Fibroblast of upper back skin (primary cell): ENCODE measurements around the gene ADGRD2.

Experiments used
- DNase-seq: peaks from one replicate; pipeline ENCODE4 v3.0.0-alpha.2; 2013

Gene ADGRD2

DNA sequence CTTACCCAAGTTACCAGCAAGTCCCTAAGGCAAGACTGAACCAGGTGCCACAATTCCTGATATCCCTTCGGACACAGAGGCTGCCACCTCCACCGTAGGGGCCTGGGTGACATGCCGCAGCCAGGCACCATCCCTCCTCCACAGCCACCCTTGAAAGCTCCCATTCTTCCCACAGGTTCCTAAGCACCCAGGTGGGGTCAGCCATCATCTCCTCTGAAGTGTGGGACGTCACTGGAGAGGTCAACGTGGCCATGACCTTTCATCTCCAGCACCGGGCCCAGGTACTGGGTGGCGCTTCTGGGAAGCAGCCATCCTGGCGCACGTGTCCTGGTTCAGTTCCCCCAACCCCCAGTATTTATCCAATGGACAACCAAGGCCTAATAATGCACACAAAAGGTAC lies 8.2 kb downstream of the ADGRD2 start:
- DNase-seq = no peak

- no peak for DNase-seq
Measured at GRCh38 chr9:124462739-124463138, 12.5 kb downstream of the ADGRD2 start.

DNA sequence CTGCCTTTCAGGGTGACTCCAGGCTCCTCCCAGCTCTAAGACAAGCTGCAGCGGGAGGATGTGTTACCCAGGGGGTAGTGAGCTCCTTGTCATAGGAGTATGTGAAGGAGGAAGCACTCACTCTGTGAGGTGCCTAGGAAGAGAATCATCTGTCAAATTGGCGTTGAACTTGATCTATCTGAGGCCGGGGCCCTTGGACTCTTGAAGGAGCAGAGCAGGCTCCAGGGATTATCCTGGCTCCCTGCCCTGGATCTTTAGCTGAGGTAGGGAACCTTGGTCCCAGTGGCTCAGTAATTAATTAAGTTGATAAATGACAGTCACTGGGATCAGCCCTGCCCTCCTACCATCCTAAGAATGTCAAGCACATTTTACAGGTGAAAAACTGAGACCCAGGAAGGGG lies 15.5 kb downstream of the ADGRD2 start:
- no peak for DNase-seq

GRCh38 chr9:124467410-124468060 lies 17.3 kb downstream of the ADGRD2 start:
- DNase-seq = no peak

DNA sequence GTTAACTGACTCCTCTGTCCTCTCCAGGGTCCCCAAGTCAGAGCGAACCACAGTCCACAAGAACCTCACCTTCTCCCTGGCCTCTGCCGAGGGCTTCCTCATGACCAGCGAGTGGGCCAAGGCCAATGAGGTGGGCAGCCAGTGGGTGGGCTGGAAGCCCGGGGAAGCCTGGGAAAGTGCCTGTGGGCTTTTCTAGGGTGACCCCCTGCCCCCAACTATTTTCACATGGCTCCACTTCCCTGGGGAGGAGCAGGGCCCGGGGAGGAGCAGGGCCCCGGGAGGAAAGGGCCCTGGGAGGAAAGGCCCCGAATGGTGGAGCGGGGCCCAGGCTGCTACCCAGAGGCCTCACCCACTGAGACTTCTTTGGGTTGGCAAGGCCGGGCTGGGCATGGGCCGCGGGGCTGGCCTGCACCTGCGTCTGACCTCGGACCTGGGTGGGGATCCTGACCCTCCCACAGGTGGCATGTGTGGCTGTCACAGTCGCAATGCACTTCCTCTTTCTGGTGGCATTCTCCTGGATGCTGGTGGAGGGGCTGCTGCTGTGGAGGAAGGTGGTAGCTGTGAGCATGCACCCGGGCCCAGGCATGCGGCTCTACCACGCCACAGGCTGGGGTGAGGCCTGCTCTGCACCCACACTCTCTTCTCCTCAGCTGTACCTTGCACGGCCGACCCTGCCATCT lies 17.9 kb downstream of the ADGRD2 start:
- no peak for DNase-seq

- no peak for DNase-seq
Measured at GRCh38 chr9:124469011-124469832, 19.0 kb downstream of the ADGRD2 start.

GRCh38 chr9:124470306-124470705 lies 20.1 kb downstream of the ADGRD2 start:
- no peak for DNase-seq

GRCh38 chr9:124470726-124471125 lies 20.5 kb downstream of the ADGRD2 start:
- no peak for DNase-seq

GRCh38 chr9:124471761-124472160 lies 21.5 kb downstream of the ADGRD2 start:
- DNase-seq = no peak

GRCh38 chr9:124472770-124473169 lies 22.5 kb downstream of the ADGRD2 start:
- no peak for DNase-seq

DNA sequence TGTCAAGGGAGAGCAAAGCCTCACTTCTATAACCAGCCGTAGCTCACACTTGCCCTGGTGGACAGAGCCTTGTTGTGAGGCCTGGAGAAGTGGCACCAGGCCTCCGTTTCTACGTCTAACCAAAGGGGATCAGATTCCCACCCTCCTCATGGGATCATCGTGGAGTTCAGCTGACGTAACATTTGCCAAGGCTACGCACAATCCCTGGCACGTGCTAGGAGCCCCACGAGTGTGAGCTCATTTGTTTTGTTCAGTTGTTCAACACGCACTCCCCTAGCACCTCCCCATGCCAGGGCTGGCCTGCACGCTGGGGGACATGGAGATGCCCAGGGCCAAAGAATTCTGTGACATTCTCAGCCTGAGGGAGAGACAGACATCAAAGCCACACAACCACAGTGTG lies 23.1 kb downstream of the ADGRD2 start:
- DNase-seq = no peak

DNA sequence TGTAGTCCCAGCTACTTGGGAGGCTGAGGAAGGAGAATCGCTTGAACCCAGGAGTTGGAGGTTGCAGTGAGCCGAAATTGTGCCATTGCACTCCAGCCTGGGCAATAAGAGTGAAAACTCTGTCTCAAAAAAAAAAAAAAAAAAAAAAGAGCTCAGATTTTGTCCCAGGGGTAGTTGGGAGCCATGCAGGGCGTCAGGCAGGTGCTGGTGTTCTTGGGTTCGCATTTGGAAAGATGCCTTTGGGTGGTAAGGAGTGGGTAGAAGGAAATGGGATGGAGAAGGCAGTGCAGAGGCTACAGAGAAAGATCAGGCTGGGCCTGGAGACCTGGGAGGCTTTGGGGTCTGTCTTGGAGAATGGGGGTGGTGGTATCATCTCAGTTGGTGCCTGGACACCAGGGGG lies 23.9 kb downstream of the ADGRD2 start:
- DNase-seq = no peak

DNA sequence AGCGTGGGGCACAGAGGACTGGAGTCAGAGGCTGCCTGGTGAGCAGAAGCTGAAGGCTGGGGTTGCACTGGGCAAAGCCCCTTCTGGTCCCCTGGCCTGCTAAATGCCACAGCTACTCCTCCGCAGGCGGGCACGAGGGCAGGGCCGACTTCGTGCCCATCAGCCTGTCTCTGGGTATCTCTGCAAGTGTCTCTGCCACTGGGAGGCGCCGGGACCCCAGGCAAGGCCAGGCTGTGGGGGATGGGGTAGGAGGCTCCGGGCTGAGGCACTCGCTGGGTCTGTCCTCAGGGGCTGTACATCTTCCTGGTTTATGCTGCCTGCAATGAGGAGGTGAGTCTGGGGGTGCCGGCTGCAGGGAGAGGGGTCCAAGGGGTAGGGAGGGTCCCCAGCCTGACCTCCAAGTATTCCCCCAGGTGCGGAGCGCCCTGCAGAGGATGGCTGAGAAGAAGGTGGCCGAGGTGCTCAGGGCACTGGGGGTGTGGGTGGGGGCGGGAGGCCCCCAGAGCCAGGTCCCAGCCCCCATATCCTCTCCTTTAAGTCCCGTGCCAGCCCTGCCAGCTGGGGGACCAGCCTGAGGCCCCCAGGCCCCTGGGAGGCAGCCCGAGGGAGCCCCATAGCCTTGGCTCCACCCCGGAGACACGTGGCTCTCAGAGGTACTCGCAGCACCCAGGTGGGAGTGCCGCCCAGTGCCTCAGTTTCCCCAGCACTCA lies 25.1 kb downstream of the ADGRD2 start:
- DNase-seq = no peak

GRCh38 chr9:124475868-124476690 lies 25.8 kb downstream of the ADGRD2 start:
- no peak for DNase-seq

DNA sequence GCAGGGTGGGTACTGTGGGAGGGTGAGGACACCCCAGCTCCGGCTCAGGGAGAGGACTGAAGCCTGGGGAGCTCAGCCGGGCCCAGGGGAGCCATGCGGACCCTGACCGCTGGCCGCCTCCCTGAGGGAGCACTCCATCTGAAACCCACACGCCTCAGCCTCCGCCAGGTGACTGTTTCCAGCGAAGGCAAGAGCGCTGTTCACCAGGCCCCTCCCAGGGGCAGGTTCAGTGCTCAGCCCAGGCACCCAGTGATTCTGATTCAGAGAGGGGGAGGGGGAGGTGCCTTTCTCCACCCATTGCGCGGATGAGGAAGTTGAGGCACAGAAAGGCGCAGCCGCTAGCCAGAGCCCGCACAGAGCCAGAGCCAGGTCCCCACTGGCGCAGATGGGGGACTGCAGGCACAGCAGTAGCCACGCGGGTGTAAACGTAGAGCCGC lies 27.0 kb downstream of the ADGRD2 start:
- no peak for DNase-seq

DNA sequence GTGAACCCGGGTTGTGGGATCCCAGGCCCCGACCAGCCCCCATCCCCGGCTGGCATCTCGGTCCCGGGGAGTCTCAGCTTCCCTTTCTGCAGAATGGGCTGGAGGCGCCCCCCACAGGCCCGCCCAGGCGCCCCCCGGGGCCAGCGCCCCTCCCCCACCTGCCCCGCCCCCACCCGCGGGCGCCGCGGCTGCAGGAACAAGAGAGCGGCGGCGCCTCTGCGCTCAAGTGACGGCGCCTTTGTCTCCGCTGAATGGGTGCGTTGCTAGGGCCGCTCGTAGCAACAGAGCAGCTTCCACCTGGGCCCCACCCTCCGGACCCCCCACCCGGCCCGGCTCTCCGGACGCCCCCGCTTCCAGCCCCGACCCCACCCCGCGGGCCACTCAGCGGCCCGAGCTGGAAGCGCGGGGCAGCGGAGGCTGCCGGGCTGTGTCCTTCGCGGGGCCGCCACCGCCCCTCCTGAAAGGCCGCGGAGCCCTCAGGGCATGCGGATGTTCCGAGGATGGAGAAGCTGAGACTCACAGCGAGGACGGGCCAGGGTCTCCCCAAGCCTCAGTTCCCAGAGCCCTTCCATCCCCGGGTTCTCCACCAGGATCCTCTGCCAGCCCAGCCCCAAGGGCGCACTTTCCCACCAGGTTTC lies 27.5 kb downstream of the ADGRD2 start:
- no peak for DNase-seq

- no peak for DNase-seq
Measured at GRCh38 chr9:124478354-124478753, 28.1 kb downstream of the ADGRD2 start.

GRCh38 chr9:124479371-124479770 lies 29.1 kb downstream of the ADGRD2 start:
- no peak for DNase-seq

GRCh38 chr9:124479947-124480620 lies 29.8 kb downstream of the ADGRD2 start:
- no peak for DNase-seq

- DNase-seq = peak; percentile 23
Measured at GRCh38 chr9:124480621-124480981, 30.4 kb downstream of the ADGRD2 start.

DNA sequence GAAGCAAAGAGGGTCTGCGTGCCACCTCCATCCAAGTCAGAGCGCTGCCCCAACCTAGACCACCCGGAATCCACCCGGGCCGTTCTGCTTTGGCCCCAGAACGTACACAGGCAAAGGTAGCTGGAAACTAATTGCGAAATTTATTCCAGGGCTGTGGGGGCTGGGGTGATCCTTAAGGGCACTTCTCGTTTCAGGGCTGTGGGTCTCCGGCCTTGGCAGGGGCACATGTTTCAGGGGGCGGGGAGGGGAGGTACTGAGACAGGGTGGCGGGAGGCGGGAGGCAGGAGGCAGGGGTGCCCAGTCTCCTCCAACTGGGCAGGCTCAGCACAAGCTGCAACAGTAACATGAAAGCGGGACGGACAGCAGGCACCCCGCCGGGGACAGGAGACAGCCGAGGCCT lies 30.9 kb downstream of the ADGRD2 start:
- DNase-seq = no peak
